Non-pigmented ciliary epithelial cell (primary cell): Measurements from ENCODE around the gene BSCL2.
"Not testable (repeated sequence)": the region's sequence is repeated elsewhere in the genome, so short reads cannot be mapped to it uniquely, and the experiment has no call there.

Experiments
- DNase-seq: peaks from one replicate; pipeline ENCODE4 v3.0.0-alpha.2; 2010; ENCODE audit warnings: low read depth

Gene BSCL2

GRCh38 chr11:62719302-62719978, 12.2 kb upstream of the BSCL2 start:
- no peak for DNase-seq

GRCh38 chr11:62716816-62717215, 9.6 kb upstream of the BSCL2 start:
- DNase-seq, result no peak

- DNase-seq, result no peak
These were observed 9.0 kb upstream of the BSCL2 start for GRCh38 chr11:62716206-62716605.

- DNase-seq, result no peak
These were observed 8.2 kb upstream of the BSCL2 start for GRCh38 chr11:62715150-62716130.

- DNase-seq, result no peak
These were observed 6.1 kb upstream of the BSCL2 start for GRCh38 chr11:62713343-62713742.

GRCh38 chr11:62712861-62713260, 5.6 kb upstream of the BSCL2 start:
- no peak for DNase-seq

- DNase-seq, result no peak
These were observed 5.1 kb upstream of the BSCL2 start for GRCh38 chr11:62712276-62712812.

GRCh38 chr11:62710001-62710345, 2.7 kb upstream of the BSCL2 start:
- DNase-seq, result no peak

GRCh38 chr11:62709247-62710000, 2.2 kb upstream of the BSCL2 start:
- DNase-seq, result peak; percentile 90

- DNase-seq, result no peak
These were observed 1.6 kb upstream of the BSCL2 start for GRCh38 chr11:62708793-62709192.

- no peak for DNase-seq
These were observed 1.2 kb upstream of the BSCL2 start for GRCh38 chr11:62708392-62708791.

GRCh38 chr11:62706850-62707247, 375 bp downstream of the BSCL2 start:
- no peak for DNase-seq

- DNase-seq, result peak; percentile 60
These were observed 1.1 kb downstream of the BSCL2 start for GRCh38 chr11:62705880-62706849.

- DNase-seq, result no peak
These were observed 1.8 kb downstream of the BSCL2 start for GRCh38 chr11:62705413-62705812.

- not testable (repeated sequence) for DNase-seq
These were observed 3.3 kb downstream of the BSCL2 start for GRCh38 chr11:62703921-62704320.

- no peak for DNase-seq
These were observed 5.0 kb downstream of the BSCL2 start for GRCh38 chr11:62702246-62702645.

- DNase-seq, result no peak
These were observed 12.6 kb downstream of the BSCL2 start for GRCh38 chr11:62694455-62695167.

GRCh38 chr11:62693624-62694023, 13.6 kb downstream of the BSCL2 start:
- not testable (repeated sequence) for DNase-seq

- no peak for DNase-seq
These were observed 17.6 kb downstream of the BSCL2 start, which contains the start of gene LRRN4CL for GRCh38 chr11:62689421-62690183. TSS of gene LRRN4CL (minus strand) at chr11:62689530. CDS start at chr11:62688508, 1,022 bp downstream.
